SK-N-SH (cell line): ENCODE data around the gene ZNF311. TPM values are rescaled to one million over a fixed set of nuclear protein-coding genes. Genes with fewer than 3 reads are reported as not detected.

Source experiments
- CTCF ChIA-PET: fragments of 300-600, 350-600 bp; formaldehyde crosslinking; extraction: SDS; loops from one replicate; lab custom pipeline; 2021; lab: Yijun Ruan, JAX
- POLR2A ChIA-PET: fragments of 350-600 bp; sonication (Branson Sonifier 250); formaldehyde crosslinking; extraction: SDS; loops from one replicate; lab custom pipeline; 2020; ENCODE audit warnings: antibody characterized with exemption, inconsistent platforms; lab: Yijun Ruan, JAX
- DNase-seq: peaks from one replicate; pipeline ENCODE4 v3.0.0; 2012
- H2AFZ ChIP-seq: fragments of 200-600 bp; sonication (generic); 2 replicates; pipeline ENCODE4 v1.8.1; 2016; ENCODE audit warnings: antibody characterized with exemption, mild to moderate bottlenecking, low read depth
- H3F3A ChIP-seq: fragments of 200-600 bp; sonication (generic); replicated peaks from 2 replicates; pipeline ENCODE3; 2016; ENCODE audit warnings: antibody characterized with exemption, mild to moderate bottlenecking; ENCODE audit not compliant: insufficient read depth
- H3K27ac ChIP-seq, 2 experiments: fragments of 200-500 bp in 1 of 2; fragments of 200-600 bp in 1 of 2; sonication (Bioruptor generic) in 1 of 2; sonication (generic), shearing (Covaris generic) in 1 of 2; 2 replicates each; pipeline versions ENCODE4 v1.5.1 to v1.6.1; 2014 to 2016; ENCODE audit warnings: low read depth in 2 of 2, inconsistent platforms in 1 of 2, low read length in 1 of 2, mild to moderate bottlenecking in 1 of 2, mixed read lengths in 1 of 2
- H3K27me3 ChIP-seq: fragments of 200-600 bp; sonication (generic), shearing (Covaris generic); 2 replicates; pipeline ENCODE4 v1.6.1; 2016; ENCODE audit warnings: mixed run types; ENCODE audit not compliant: insufficient read depth
- H3K36me3 ChIP-seq, 2 experiments: fragments of 200-500 bp in 1 of 2; fragments of 200-600 bp in 1 of 2; sonication (Bioruptor generic) in 1 of 2; sonication (generic) in 1 of 2; replicated peaks in 1 of 2; 2 replicates each; pipeline versions ENCODE3 to v1.5.1; 2014 to 2016; ENCODE audit warnings: low read length in 1 of 2, mild to moderate bottlenecking in 1 of 2; ENCODE audit not compliant: insufficient read depth in 2 of 2, control insufficient read depth in 1 of 2
- H3K4me1 ChIP-seq, 2 experiments: fragments of 200-500 bp in 1 of 2; fragments of 200-600 bp in 1 of 2; sonication (Bioruptor generic) in 1 of 2; sonication (generic), shearing (Covaris generic) in 1 of 2; 2 replicates each; pipeline versions ENCODE4 v1.5.1 to v1.6.1; 2014 to 2016; ENCODE audit warnings: low read depth in 1 of 2, low read length in 1 of 2, mixed run types in 1 of 2; ENCODE audit not compliant: insufficient read depth in 2 of 2, control insufficient read depth in 1 of 2
- H3K4me2 ChIP-seq: fragments of 200-600 bp; sonication (generic), shearing (Covaris generic); 2 replicates; pipeline ENCODE4 v1.6.1; 2017; ENCODE audit warnings: mixed run types
- H3K4me3 ChIP-seq, 2 experiments: fragments of 200-500 bp in 1 of 2; fragments of 200-600 bp in 1 of 2; sonication (Bioruptor generic) in 1 of 2; sonication (generic), shearing (Covaris generic) in 1 of 2; 2 replicates each; pipeline versions ENCODE4 v1.5.1 to v1.8.1; 2014 to 2016; ENCODE audit warnings: low read depth in 2 of 2, inconsistent platforms in 1 of 2, low read length in 1 of 2, mild to moderate bottlenecking in 1 of 2, mixed read lengths in 1 of 2, moderate library complexity in 1 of 2
- H3K79me2 ChIP-seq: fragments of 200-600 bp; sonication (generic); 2 replicates; pipeline ENCODE4 v1.8.1; 2017; ENCODE audit warnings: mild to moderate bottlenecking; ENCODE audit not compliant: insufficient read depth
- H3K9ac ChIP-seq: fragments of 200-600 bp; sonication (generic); 2 replicates; pipeline ENCODE4 v1.6.1; 2017; ENCODE audit warnings: mixed run types
- H3K9me2 ChIP-seq: fragments of 200-600 bp; sonication (generic); 2 replicates; pipeline ENCODE4 v1.6.1; 2017; ENCODE audit warnings: mixed run types
- H3K9me3 ChIP-seq: fragments of 200-600 bp; sonication (generic); 2 replicates; pipeline ENCODE4 v1.6.1; 2017; ENCODE audit warnings: mixed run types, mild to moderate bottlenecking, moderate library complexity
- H4K20me1 ChIP-seq: fragments of 200-600 bp; sonication (generic); 2 replicates; pipeline ENCODE4 v1.6.1; 2017; ENCODE audit warnings: mild to moderate bottlenecking, mixed run types; ENCODE audit not compliant: insufficient read depth
- CHD2 ChIP-seq: fragments of 150-350 bp; IDR thresholded peaks from 2 replicates; pipeline ENCODE4 v1.6.1; 2018; ENCODE audit warnings: low read length; ENCODE audit not compliant: partially characterized antibody
- ELF1 ChIP-seq: IDR thresholded peaks from 2 replicates; pipeline ENCODE4 v1.4.0; 2012
- EP300 ChIP-seq, 2 experiments: IDR thresholded peaks; 2 replicates each; pipeline versions ENCODE4 v1.4.0 to v1.6.1; 2012; ENCODE audit warnings: borderline replicate concordance in 1 of 2, low read depth in 1 of 2, low read length in 1 of 2
- FOSL2 ChIP-seq: IDR thresholded peaks from 2 replicates; pipeline ENCODE4 v1.4.0; 2012; ENCODE audit warnings: low read depth, mild to moderate bottlenecking, moderate library complexity, borderline replicate concordance
- GABPA ChIP-seq: IDR thresholded peaks from 2 replicates; pipeline ENCODE4 v1.4.0; 2012; ENCODE audit warnings: low read depth, mild to moderate bottlenecking
- MEF2A ChIP-seq: IDR thresholded peaks from 2 replicates; pipeline ENCODE4 v1.4.0; 2012; ENCODE audit warnings: low read depth, borderline replicate concordance
- NRF1 ChIP-seq: IDR thresholded peaks from 2 replicates; pipeline ENCODE4 v1.6.1; 2012; ENCODE audit warnings: low read depth, mild to moderate bottlenecking, low read length
- PBX3 ChIP-seq: IDR thresholded peaks from 2 replicates; pipeline ENCODE4; 2012
- RFX5 ChIP-seq: IDR thresholded peaks from 2 replicates; pipeline ENCODE4 v1.6.1; 2012; ENCODE audit warnings: mild to moderate bottlenecking, improper control_type of control experiment, low read length
- RXRA ChIP-seq: IDR thresholded peaks from 2 replicates; pipeline ENCODE4 v1.4.0; 2012; ENCODE audit warnings: low read depth, mild to moderate bottlenecking, borderline replicate concordance
- SIN3A ChIP-seq: IDR thresholded peaks from 2 replicates; pipeline ENCODE4 v1.6.1; 2012; ENCODE audit warnings: low read depth, mild to moderate bottlenecking, low read length, moderate library complexity, borderline replicate concordance
- TAF1 ChIP-seq: IDR thresholded peaks from 2 replicates; pipeline ENCODE4 v1.6.1; 2012; ENCODE audit warnings: low read depth, mild to moderate bottlenecking, low read length, moderate library complexity, borderline replicate concordance
- TEAD4 ChIP-seq: IDR thresholded peaks from 2 replicates; pipeline ENCODE4 v1.4.0; 2012; ENCODE audit warnings: mild to moderate bottlenecking, borderline replicate concordance; ENCODE audit not compliant: insufficient read depth
- USF1 ChIP-seq: IDR thresholded peaks from 2 replicates; pipeline ENCODE4 v1.4.0; 2012; ENCODE audit warnings: low read depth, borderline replicate concordance
- USF2 ChIP-seq: fragments of 150-350 bp; IDR thresholded peaks from 2 replicates; pipeline ENCODE4 v1.6.1; 2017; ENCODE audit warnings: antibody characterized with exemption, low read length, low read depth, borderline replicate concordance
- ZBTB33 ChIP-seq: IDR thresholded peaks from 2 replicates; pipeline ENCODE4 v1.4.0; 2012; ENCODE audit warnings: low read depth, borderline replicate concordance
- WGBS: methylation state at CpG from one replicate; pipeline ENCODE4 v1.1.6; 2017; ENCODE audit warnings: low lambda C conversion rate; 5-methylcytosine and 5-hydroxymethylcytosine counted together
- polyA plus RNA-seq, 3 experiments: library from polyadenylated mRNA; depleted of rRNA; stranded (reverse); fragments of >200 nt; gene quantifications; 2 replicates each; pipeline ENCODE4 v1.2.3, GENCODE V29; 2012

ZNF311 gene
- polyA plus RNA-seq (2012; rRNA removed) = 0.16 and 0.21 TPM in 2 replicates
- polyA plus RNA-seq (2012; cell fraction: cytosol; rRNA removed) = 0.14 TPM in 2 replicates
- polyA plus RNA-seq (2012; cell fraction: nucleus; rRNA removed) = 0.29 and 0.71 TPM in 2 replicates

DNA sequence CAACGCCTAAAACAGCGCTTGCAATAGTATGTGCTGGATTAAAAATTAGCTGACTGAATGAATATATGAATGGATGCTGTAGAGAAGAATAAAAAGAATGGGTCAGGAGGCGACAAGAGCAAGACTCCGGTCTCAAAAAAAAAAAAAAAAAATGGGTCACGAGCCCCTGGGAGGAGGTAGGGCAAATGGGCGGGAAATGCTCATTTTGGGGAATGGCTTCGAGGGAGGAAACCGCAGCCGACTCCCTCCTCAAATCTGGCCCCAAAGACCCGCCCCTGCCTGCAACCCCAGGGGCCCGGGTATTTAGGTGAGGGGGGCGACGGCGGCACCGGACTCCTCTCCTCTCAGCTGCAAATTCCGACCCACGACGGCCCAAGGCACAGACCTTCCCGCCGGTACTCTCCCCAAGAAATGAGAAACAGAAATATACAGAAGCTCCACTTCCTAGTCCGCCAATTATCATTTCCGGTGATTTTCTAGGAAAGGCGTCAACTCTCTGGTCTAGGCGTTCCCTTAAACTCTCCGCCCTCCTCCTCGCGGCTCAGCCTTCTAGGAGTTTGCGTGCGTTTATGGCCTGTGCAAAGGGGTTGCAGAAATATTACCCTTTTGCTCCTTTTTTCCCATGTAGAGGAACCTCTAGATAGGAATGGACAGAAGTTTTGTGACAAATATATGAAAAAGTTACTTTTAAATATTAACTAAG is at the start of gene ZNF311:
ZNF311 (minus strand) TSS at position 133 of the 703 bp plus-strand sequence. CDS start 1,361 bp downstream, outside the sequence.
- Histone ChIP-seq H3K9me3 (no peaks in the 10 kb centered on the region), H3K4me1 (no peaks in the 10 kb centered on the region), H3K27me3 (peaks cover 12% of the 10 kb centered on the region; the same call in 1 of the 2 replicates), H3F3A (no peaks in the 10 kb centered on the region), H3K4me3 (peak within 1 kb of the TSS; percentile 36 to 50; a peak in 3 of 4 replicates), H3K9ac (no peak within 1 kb of the TSS), H4K20me1 (no peaks in the 10 kb centered on the region), H3K79me2 (no peaks in the 10 kb centered on the region), H3K36me3 (no peaks in the 10 kb centered on the region), H2AFZ (peak within 1 kb of the TSS; percentile 79; the same call in 1 of the 2 replicates), H3K9me2 (0 out of 2 replicates have a peak, but pooled peaks cover 3% of the 10 kb centered on the region), H3K4me2 (peak within 1 kb of the TSS; percentile 33), H3K27ac (no peak within 1 kb of the TSS)
- TF ChIP-seq GABPA (peak; percentile 59; the same call in 1 of the 2 replicates), NRF1 (no peak)
- peak; percentile 36 for DNase-seq
- ChIA-PET CTCF (interaction anchor here (1.3 kb wide), 1 partner anchor 12 kb away, joined by 7 read pairs; no protein-coding TSS in a partner anchor), POLR2A (no interaction called here)
- 25% methylated on average over 27 of the region's 29 CpGs for WGBS

DNA sequence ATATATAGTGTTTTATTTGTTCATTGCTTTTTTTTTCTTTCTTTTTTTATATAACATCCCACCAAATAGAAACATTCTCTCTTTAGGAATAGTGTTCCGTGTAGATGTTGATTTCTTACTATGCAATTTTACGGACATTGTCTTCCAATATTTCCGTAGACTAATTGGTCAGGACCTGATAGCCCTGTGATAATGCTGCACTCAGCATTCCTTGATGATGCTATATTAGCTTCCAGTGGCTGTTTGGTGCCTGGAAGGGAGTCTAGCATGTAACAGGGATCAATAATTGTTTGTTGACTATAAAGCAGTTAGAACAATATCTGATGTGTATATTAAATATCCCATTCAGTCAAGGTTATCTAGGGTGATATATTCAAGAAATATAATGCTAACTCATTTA is 46.6 kb upstream of the ZNF311 start:
- no peaks in the 10 kb centered on the region for H3K27me3 ChIP-seq
- no peak overlapping the region for H2AFZ ChIP-seq
- H3K9me3 ChIP-seq = no peaks in the 10 kb centered on the region
- no peak overlapping the region for H3K4me2 ChIP-seq
- no peaks in the 10 kb centered on the region for H3F3A ChIP-seq
- H3K36me3 ChIP-seq = no peaks in the 10 kb centered on the region
- no peak overlapping the region for H3K9ac ChIP-seq
- no peaks in the 10 kb centered on the region for H3K4me1 ChIP-seq
- WGBS = 4% methylated on average over 3 of the region's 3 CpGs
- ChIA-PET POLR2A (no interaction called here), CTCF (no interaction called here)
- H3K27ac ChIP-seq = no peak overlapping the region
- no peaks in the 10 kb centered on the region for H3K9me2 ChIP-seq
- no peaks in the 10 kb centered on the region for H3K79me2 ChIP-seq
- no peaks in the 10 kb centered on the region for H4K20me1 ChIP-seq
- no peak for DNase-seq
- no peak for TF ChIP-seq TEAD4
- TF ChIP-seq NRF1 = no peak
- TF ChIP-seq, all 33 proteins: peak for 0
- H3K4me3 ChIP-seq = no peak overlapping the region

- ChIA-PET CTCF (no interaction called here), POLR2A (no interaction called here)
- H3K27ac ChIP-seq = no peak within 1 kb of the TSS
- H3K4me2 ChIP-seq = no peak within 1 kb of the TSS
- no peaks in the 10 kb centered on the region for H3K4me1 ChIP-seq
- H3K27me3 ChIP-seq = no peaks in the 10 kb centered on the region
- H3K9me3 ChIP-seq = no peaks in the 10 kb centered on the region
- no peak within 1 kb of the TSS for H2AFZ ChIP-seq
- H3F3A ChIP-seq = no peaks in the 10 kb centered on the region
- no peak within 1 kb of the TSS for H3K4me3 ChIP-seq
- no peaks in the 10 kb centered on the region for H3K36me3 ChIP-seq
- 3% methylated on average over 1 of the region's 1 CpG for WGBS
- no peak within 1 kb of the TSS for H3K9ac ChIP-seq
- no peaks in the 10 kb centered on the region for H3K79me2 ChIP-seq
- no peaks in the 10 kb centered on the region for H4K20me1 ChIP-seq
- no peak for DNase-seq
- H3K9me2 ChIP-seq = no peaks in the 10 kb centered on the region
- no peak for TF ChIP-seq PBX3
- no peak for TF ChIP-seq EP300 (IDR thresholded peaks at IDR 0.05; ENCODE audit: borderline replicate concordance in 1 of 2, low read depth in 1 of 2, low read length in 1 of 2)
- no peak for TF ChIP-seq CHD2
- no peak for TF ChIP-seq GABPA
- TF ChIP-seq ELF1 = no peak
- no peak for TF ChIP-seq ZBTB33
- TF ChIP-seq RFX5 = no peak
- no peak for TF ChIP-seq USF2
- no peak for TF ChIP-seq RXRA
- TF ChIP-seq FOSL2 = no peak
- no peak for TF ChIP-seq TAF1
- no peak for TF ChIP-seq USF1
- no peak for TF ChIP-seq MEF2A
- no peak for TF ChIP-seq SIN3A
These were observed 40.0 kb upstream of the ZNF311 start, which contains the start of gene OR2W1 for GRCh38 chr6:29045075-29045474. OR2W1 (minus strand) TSS chr6:29045175; CDS start chr6:29045175, 0 bp downstream.
